Epithelial cell of proximal tubule (primary cell): ENCODE measurements around the gene TENM4. TPM values are rescaled to one million over a fixed set of nuclear protein-coding genes. Genes with fewer than 3 reads are reported as not detected.

Source experiments
- DNase-seq: peaks from one replicate; pipeline ENCODE4 v3.0.0-alpha.2; 2011; ENCODE audit warnings: low read depth
- H3K4me3 ChIP-seq: 2 replicates; pipeline ENCODE4 v1.5.1; 2011; ENCODE audit warnings: low read depth, mild to moderate bottlenecking, low read length
- CTCF ChIP-seq: conservative IDR thresholded peaks from 2 replicates; pipeline ENCODE4 v1.5.1; 2012; ENCODE audit warnings: low read depth, mild to moderate bottlenecking, low read length
- total RNA-seq: library from RNA; depleted of rRNA; stranded (reverse); fragments of >200 nt; gene quantifications from 2 replicates; pipeline ENCODE4 v1.2.3, GENCODE V29; 2015

The TENM4 gene
- total RNA-seq, 1 donor from 2014 or later: 22.2 TPM

DNA sequence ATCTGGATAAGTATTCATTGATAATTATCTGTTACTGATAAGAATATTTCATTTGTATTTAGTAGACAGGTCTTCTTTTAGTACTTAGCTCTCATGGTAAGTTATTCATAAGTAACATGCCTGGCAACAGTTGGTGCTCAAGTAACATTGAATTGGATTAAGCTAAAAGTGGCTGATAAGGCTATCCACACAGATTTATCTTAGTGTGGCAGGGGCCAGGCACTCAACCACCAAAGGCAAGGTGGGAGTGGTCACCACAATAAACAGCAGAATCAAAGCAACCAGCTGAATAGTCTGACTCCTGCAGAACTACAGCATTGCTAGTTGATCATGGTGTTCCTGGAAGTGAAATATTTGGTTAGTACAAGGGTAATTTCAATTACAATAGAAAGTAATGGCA, 833.1 kb downstream of the TENM4 start:
- H3K4me3 ChIP-seq: no peak overlapping the region
- no peak for TF ChIP-seq CTCF
- DNase-seq: no peak

- TF ChIP-seq CTCF: no peak
- no peak overlapping the region for H3K4me3 ChIP-seq
- no peak for DNase-seq
Measured at GRCh38 chr11:78606667-78607066, 834.2 kb downstream of the TENM4 start.

- TF ChIP-seq CTCF: no peak
- H3K4me3 ChIP-seq: no peak overlapping the region
- DNase-seq: no peak
Measured at GRCh38 chr11:78605296-78605695, 835.5 kb downstream of the TENM4 start.

GRCh38 chr11:78603792-78604191, 837.0 kb downstream of the TENM4 start:
- H3K4me3 ChIP-seq: no peak overlapping the region
- TF ChIP-seq CTCF: no peak
- no peak for DNase-seq
